Measurements from ENCODE around the gene KHDC3L. TPM values are rescaled to one million over a fixed set of nuclear protein-coding genes. Genes with fewer than 3 reads are reported as not detected.
"Not testable (repeated sequence)": the region's sequence is repeated elsewhere in the genome, so short reads cannot be mapped to it uniquely, and the experiment has no call there.

The KHDC3L gene
- total RNA-seq, 1 donor from 2014 or later: not detected

GRCh38 chr6:73369563-73369962, 7.1 kb downstream of the KHDC3L start, which contains the start of gene OOEP:
Gene OOEP, minus strand, starts transcription at chr6:73369897. Its CDS starts 105 bp downstream, at chr6:73369792.
- no peak for DNase-seq (ENCODE audit: low read depth, low spot score)

- DNase-seq (ENCODE audit: low read depth, low spot score): no peak
Measured at GRCh38 chr6:73371984-73372383, 9.5 kb downstream of the KHDC3L start.

GRCh38 chr6:73372516-73372915, 10.1 kb downstream of the KHDC3L start:
- no peak for DNase-seq (ENCODE audit: low read depth, low spot score)

- no peak for DNase-seq (ENCODE audit: low read depth, low spot score)
Measured at GRCh38 chr6:73375216-73375615, 12.8 kb downstream of the KHDC3L start.

DNA sequence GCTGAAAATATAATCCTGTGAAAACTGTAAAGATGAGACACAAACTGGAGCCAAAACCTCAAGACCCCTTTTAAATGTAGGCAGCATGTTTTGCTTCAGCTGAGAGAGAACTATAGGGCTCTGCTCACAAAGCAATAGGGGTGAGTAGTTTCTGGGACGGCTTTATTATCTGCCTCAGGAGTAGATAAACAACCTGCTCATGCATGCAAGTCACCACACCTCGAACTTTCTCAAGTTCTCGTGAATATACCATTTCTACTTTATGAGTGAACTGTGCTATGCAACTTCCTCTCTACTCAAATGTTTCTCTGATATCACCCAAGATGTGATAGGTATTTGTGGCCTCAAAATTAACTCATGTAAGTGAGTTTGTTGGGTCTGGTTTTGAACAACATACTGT, 14.8 kb downstream of the KHDC3L start:
- no peak for DNase-seq (ENCODE audit: low read depth, low spot score)

- DNase-seq (ENCODE audit: low read depth, low spot score): not testable (repeated sequence)
Measured at GRCh38 chr6:73381531-73381930, 19.1 kb downstream of the KHDC3L start.

DNA sequence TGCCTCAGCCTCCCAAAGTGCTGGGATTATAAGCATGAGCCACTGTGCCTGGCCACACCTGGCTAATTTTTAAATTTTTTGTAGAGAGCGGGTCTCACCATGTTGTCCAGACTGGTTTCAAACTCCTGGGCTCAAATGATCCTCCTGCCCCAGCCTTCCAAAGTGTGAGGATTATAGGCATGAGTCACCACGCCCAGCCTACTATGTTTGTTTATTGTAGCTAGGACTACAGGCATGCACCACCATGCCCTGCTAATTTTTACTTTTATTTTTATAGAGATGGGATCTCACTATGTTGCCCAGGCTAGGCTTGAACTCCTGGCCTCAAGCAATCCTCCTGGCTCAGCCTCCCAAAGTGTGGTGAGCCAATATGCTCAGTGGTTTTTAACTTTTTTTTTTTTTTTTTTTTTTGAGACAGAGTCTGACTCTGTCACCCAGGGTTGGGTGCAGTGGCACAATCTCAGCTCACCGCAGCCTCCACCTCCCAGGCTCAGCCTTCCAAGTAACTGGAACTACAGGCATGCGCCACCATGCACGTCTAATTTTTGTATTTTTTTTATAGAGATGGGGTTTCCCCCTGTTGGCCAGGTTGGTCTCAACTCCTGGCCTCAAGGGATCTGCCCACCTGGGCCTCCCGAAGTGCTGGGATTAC, 20.1 kb downstream of the KHDC3L start:
- DNase-seq (ENCODE audit: low read depth, low spot score): no peak

DNA sequence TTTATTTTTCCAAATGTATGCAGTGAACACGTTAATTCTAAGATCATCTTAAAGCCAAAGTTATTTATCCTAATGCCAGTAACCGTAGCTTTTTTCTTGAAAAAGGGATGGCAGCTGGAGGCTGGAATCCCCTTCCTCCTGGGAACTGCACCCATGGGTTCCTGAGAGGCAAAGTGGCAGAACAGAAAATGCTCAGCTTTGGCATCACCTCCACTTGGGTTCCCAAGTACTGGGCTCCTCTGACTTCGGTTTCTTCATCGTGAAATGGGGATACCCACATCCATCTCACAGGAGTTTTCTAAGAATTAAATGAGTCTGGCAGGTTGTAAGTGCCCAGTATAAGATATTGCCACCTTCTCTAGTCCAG, 26.0 kb downstream of the KHDC3L start:
- DNase-seq (ENCODE audit: low read depth, low spot score): no peak

- DNase-seq (ENCODE audit: low read depth, low spot score): no peak
Measured at GRCh38 chr6:73388800-73389512, 26.5 kb downstream of the KHDC3L start.

DNA sequence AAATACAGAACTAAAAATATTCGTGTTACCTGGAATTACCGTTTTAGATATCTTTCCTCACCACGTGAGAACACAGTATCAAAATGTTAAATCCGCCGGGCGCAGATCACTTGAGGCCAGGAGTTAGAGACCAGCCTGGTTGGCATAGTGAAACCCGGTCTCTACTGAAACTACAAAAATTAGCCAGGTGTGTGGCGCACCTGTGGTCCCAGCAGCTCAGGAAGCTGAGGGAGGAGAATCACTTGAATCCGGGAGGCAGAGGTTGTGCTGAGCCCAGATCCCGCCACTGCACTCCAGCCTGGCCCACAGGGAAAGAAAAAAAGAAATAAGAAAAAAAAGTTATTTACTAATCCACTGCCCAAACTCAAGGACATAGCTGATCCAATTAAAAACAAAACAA, 27.4 kb downstream of the KHDC3L start:
- no peak for DNase-seq (ENCODE audit: low read depth, low spot score)

GRCh38 chr6:73391675-73392074, 29.2 kb downstream of the KHDC3L start:
- no peak for DNase-seq (ENCODE audit: low read depth, low spot score)

DNA sequence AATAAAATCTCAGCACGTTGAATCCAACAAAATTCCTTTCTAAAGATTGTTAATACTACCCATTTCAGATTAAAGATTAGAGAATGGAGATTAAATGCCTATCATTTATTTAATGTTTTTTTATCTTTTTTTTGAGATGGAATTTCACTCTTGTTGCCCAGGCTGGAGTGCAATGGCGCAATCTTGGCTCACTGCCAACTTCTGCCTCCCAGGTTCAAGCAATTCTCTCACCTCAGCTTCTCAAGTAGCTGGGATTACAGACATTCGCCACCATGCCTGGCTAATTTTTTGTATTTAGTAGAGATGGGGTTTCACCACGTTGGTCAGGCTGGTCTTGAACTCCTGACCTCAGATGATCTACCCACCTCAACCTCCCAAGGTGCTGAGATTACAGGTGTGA, 29.7 kb downstream of the KHDC3L start:
- DNase-seq (ENCODE audit: low read depth, low spot score): not testable (repeated sequence)

DNA sequence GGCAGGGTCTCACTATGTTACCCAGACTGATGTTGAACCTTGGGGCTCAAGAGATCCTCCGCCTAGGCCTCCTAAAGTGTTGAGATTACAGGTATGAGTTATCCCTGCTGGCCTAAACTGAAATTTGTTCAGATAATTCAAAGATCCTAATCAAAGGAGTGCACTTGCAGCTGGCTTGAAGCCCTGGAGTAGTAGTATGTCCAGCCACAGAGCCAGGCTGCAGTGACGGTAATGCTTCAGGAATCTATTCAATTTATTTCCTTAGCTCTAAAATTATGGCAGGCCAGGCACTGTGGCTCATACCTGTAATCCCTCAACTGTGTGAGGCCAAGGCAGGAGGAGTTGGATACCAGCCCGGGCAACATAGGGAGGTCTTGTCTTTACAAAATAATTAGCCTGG, 30.8 kb downstream of the KHDC3L start:
- DNase-seq (ENCODE audit: low read depth, low spot score): no peak

DNA sequence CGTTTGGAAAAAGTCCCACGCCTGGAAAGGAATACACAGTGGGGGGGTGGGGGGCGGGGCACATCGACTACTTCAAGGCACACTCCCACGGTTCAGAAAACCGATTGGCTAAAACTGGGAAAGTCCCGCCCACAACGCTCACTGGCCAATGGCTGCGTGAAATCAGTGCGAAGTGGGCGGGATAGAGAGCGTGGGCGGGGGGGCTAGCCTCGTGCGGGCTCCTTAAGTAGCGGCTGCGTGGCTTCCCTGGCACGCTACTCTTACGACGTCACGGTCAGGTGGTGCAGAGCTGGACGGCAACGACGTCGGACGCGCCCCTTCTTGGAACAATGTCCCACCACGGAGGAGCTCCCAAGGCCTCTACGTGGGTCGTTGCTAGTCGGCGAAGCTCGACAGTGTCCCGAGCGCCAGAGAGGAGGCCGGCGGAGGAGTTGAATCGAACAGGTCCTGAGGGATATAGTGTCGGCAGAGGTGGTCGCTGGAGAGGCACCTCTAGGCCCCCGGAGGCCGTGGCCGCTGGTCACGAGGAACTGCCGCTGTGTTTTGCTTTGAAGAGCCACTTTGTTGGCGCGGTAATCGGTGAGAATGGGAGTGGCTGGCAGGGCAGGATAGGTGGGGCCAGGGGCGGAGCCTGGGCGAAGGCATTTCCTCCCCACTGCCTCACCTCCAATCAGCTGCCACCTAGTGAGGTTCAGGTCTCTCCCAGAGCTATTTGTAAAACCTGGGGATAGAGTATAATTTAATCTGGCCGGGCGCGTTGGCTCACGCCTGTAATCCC, 32.3 kb downstream of the KHDC3L start, which contains the start of gene DDX43:
DDX43 (plus strand) TSS at position 252 of the 778 bp plus-strand sequence; CDS start at position 330, 78 bp downstream.
- no peak for DNase-seq (ENCODE audit: low read depth, low spot score)

DNA sequence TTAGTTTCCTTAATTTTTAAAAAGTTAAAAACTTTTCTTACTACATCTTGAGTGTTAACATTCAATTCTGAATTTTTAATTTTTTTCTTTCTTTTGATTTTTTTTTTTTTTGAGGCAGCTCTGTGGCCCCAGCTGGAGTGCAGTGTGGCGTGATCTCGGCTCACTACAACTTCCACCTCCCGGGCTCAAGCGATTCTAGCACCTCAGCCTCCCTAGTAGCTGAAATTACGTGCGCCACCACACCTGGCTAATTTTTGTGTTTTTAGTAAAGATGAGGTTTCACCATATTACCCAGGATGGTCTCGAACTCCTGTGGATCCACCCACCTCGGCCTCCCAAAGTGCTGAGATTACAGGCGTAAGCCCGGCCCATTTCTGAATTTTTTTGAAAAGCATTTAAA, 33.4 kb downstream of the KHDC3L start:
- DNase-seq (ENCODE audit: low read depth, low spot score): no peak

- DNase-seq (ENCODE audit: low read depth, low spot score): no peak
Measured at GRCh38 chr6:73400656-73401055, 38.2 kb downstream of the KHDC3L start.

GRCh38 chr6:73409395-73409794, 46.9 kb downstream of the KHDC3L start:
- no peak for DNase-seq (ENCODE audit: low read depth, low spot score)

- DNase-seq (ENCODE audit: low read depth, low spot score): no peak
Measured at GRCh38 chr6:73413102-73413501, 50.6 kb downstream of the KHDC3L start.
